Endothelial cell of umbilical vein (primary cell): ENCODE results near the gene TEF. TPM values are rescaled to one million over a fixed set of nuclear protein-coding genes. Genes with fewer than 3 reads are reported as not detected.

ENCODE experiments used
- BruUV-seq: library from RNA; stranded (reverse); fragments of 400-500 nt; replicated peaks from 2 replicates; lab custom pipeline; 2021; lab: Mats Ljungman, UMichigan
- CTCF ChIA-PET: fragments of 300-600, 350-600 bp; sonication (Branson Sonifier 250); formaldehyde crosslinking; loops from one replicate; lab custom pipeline; 2021; ENCODE audit warnings: antibody characterized with exemption, inconsistent platforms; lab: Charles Lee
- POLR2A ChIA-PET: fragments of 300-600, 350-600 bp; sonication (Branson Sonifier 250); formaldehyde crosslinking; loops from one replicate; lab custom pipeline; 2021; ENCODE audit warnings: antibody characterized with exemption, inconsistent platforms; lab: Charles Lee
- DNase-seq: peaks from one replicate; pipeline ENCODE4 v3.0.0-alpha.2; 2011; ENCODE audit warnings: low read depth, low spot score
- FAIRE-seq: peaks from 2 replicates; lab custom pipeline; 2011; peaks lifted over from hg19 to GRCh38; lab: Jason Lieb, UNC
- H2AFZ ChIP-seq: 2 replicates; pipeline ENCODE4 v1.6.0; 2012; ENCODE audit warnings: low read depth, low read length, control low read depth, inconsistent platforms
- H3K27ac ChIP-seq: 2 replicates; pipeline ENCODE4 v1.5.1; 2011; ENCODE audit warnings: low read depth, mild to moderate bottlenecking, control low read depth, low read length, moderate library complexity; ENCODE audit not compliant: insufficient read depth
- H3K27me3 ChIP-seq, 2 experiments: 2 replicates each; pipeline versions ENCODE4 v1.6.0 to v1.6.1; 2011; ENCODE audit warnings: low read length in 2 of 2, mixed read lengths in 1 of 2; ENCODE audit not compliant: control insufficient read depth in 2 of 2, insufficient read depth in 2 of 2
- H3K36me3 ChIP-seq, 2 experiments: 2 replicates in 1 of 2; 3 replicates in 1 of 2; pipeline ENCODE4 v1.5.1; 2011; ENCODE audit warnings: low read length in 2 of 2, mild to moderate bottlenecking in 1 of 2, moderate library complexity in 1 of 2; ENCODE audit not compliant: control insufficient read depth in 2 of 2, insufficient read depth in 2 of 2; ENCODE audit errors: extremely low read depth in 1 of 2
- H3K4me1 ChIP-seq: 3 replicates; pipeline ENCODE4 v1.5.1; 2011; ENCODE audit warnings: mild to moderate bottlenecking, low read length; ENCODE audit not compliant: control insufficient read depth, insufficient read depth; ENCODE audit errors: extremely low read depth
- H3K4me2 ChIP-seq: 2 replicates; pipeline ENCODE4 v1.6.1; 2011; ENCODE audit warnings: low read length, control low read depth, mixed read lengths; ENCODE audit not compliant: insufficient read depth
- H3K4me3 ChIP-seq, 3 experiments: fragments of 200-600 bp in 1 of 3; sonication (generic), shearing (Covaris generic) in 1 of 3; replicated peaks in 1 of 3; 2 replicates each; pipeline ENCODE4 v1.5.1; 2011 to 2016; ENCODE audit warnings: control low read depth in 3 of 3, low read length in 3 of 3, mild to moderate bottlenecking in 2 of 3, inconsistent platforms in 1 of 3, low read depth in 1 of 3, moderate library complexity in 1 of 3; ENCODE audit not compliant: insufficient read depth in 1 of 3
- H3K79me2 ChIP-seq: 2 replicates; pipeline ENCODE4 v1.6.0; 2012; ENCODE audit warnings: low read length, inconsistent platforms; ENCODE audit not compliant: control insufficient read depth, insufficient read depth
- H3K9ac ChIP-seq: replicated peaks from 2 replicates; pipeline ENCODE3; 2011; ENCODE audit warnings: low read length, control low read depth; ENCODE audit not compliant: insufficient read depth; ENCODE audit errors: extremely low read depth
- H3K9me1 ChIP-seq: replicated peaks from 3 replicates; pipeline ENCODE4 v1.6.0; 2011; ENCODE audit warnings: mild to moderate bottlenecking, low read length; ENCODE audit not compliant: control insufficient read depth, insufficient read depth; ENCODE audit errors: extremely low read depth
- H3K9me3 ChIP-seq: replicated peaks from 2 replicates; pipeline ENCODE4 v1.5.1; 2012; ENCODE audit warnings: low read length, inconsistent platforms; ENCODE audit not compliant: control insufficient read depth, insufficient read depth
- H4K20me1 ChIP-seq: replicated peaks from 2 replicates; pipeline ENCODE3; 2011; ENCODE audit warnings: mild to moderate bottlenecking, low read length; ENCODE audit not compliant: control insufficient read depth, insufficient read depth; ENCODE audit errors: extremely low read depth
- CTCF ChIP-seq, 2 donors: IDR thresholded peaks; 1 replicate in 1 of 2; 2 replicates in 1 of 2; pipeline ENCODE4 v1.5.1; 2011; ENCODE audit warnings: low read length in 2 of 2, mild to moderate bottlenecking in 2 of 2, moderate library complexity in 2 of 2, control low read depth in 1 of 2, inconsistent platforms in 1 of 2, low read depth in 1 of 2; ENCODE audit not compliant: insufficient read depth in 1 of 2; ENCODE audit errors: extremely low read depth in 1 of 2
- EZH2 ChIP-seq: IDR thresholded peaks from 2 replicates; pipeline ENCODE4 v1.6.1; 2012; ENCODE audit warnings: borderline replicate concordance, low read depth, mild to moderate bottlenecking, moderate library complexity, low read length, inconsistent platforms; ENCODE audit not compliant: severe bottlenecking
- FOS ChIP-seq: IDR thresholded peaks from 2 replicates; pipeline ENCODE4 v1.6.1; 2011; ENCODE audit warnings: mild to moderate bottlenecking, low read length, moderate library complexity, borderline replicate concordance; ENCODE audit not compliant: insufficient read depth
- GATA2 ChIP-seq: IDR thresholded peaks from 2 replicates; pipeline ENCODE4 v1.7.0; 2011; ENCODE audit warnings: low read depth, mild to moderate bottlenecking, moderate library complexity, mixed read lengths, low read length; ENCODE audit not compliant: insufficient read length, insufficient read depth
- JUN ChIP-seq: IDR thresholded peaks from 2 replicates; pipeline ENCODE4 v1.6.1; 2011; ENCODE audit warnings: borderline replicate concordance, low read depth; ENCODE audit not compliant: insufficient read length, insufficient read depth
- MAX ChIP-seq: IDR thresholded peaks from 2 replicates; pipeline ENCODE4 v1.6.1; 2011; ENCODE audit not compliant: insufficient read depth, insufficient read length
- MYC ChIP-seq: IDR thresholded peaks from one replicate; pipeline ENCODE4 v1.6.1; 2011; ENCODE audit warnings: mild to moderate bottlenecking, low read depth, low read length
- POLR2A ChIP-seq: IDR thresholded peaks from 2 replicates; pipeline ENCODE4 v1.6.1; 2012; ENCODE audit warnings: low read depth, mild to moderate bottlenecking, control low read depth, low read length
- POLR2AphosphoS5 ChIP-seq: IDR thresholded peaks from 2 replicates; pipeline ENCODE4 v1.6.1; 2012; ENCODE audit warnings: low read depth, mild to moderate bottlenecking, control low read depth, low read length, moderate library complexity; ENCODE audit not compliant: insufficient read depth
- dilution Hi-C: fragments of 300-500 bp; cut with MboI; formaldehyde crosslinking; loops from one replicate; pipeline ENCODE4 v1.15.0; 2019; ENCODE audit warnings: low sequenced_read_pairs; ENCODE audit not compliant: extremely low pct_ligation_motif_present
- intact Hi-C: fragments of 100-400 bp; cut with micrococcal nuclease; formaldehyde crosslinking; loops from one replicate; pipeline ENCODE4 v1.10.0; 2022
- polyA plus RNA-seq, 4 experiments: library from polyadenylated mRNA; depleted of rRNA in 3 of 4; stranded (reverse) in 3 of 4; unstranded in 1 of 4; fragments of >200 nt; gene quantifications; 2 replicates each; pipeline versions ENCODE4 v1.2.1 to v1.2.3, GENCODE V29; 2011 to 2012; ENCODE audit warnings: missing spikeins in 1 of 4
- total RNA-seq: library from RNA; stranded (reverse); gene quantifications from 2 replicates; pipeline ENCODE4 v1.2.3, GENCODE V29; 2021

Gene TEF
- total and polyA plus RNA-seq, 2 donors (not counting 3 experiments of a cell fraction or from before 2014, with no cell fraction given), result 2.2 to 4.0 TPM

- Histone ChIP-seq H3K9me1 (no peaks in the 10 kb centered on the region), H3K27ac (peak overlapping the region; percentile 79), H3K4me3 (peak overlapping the region; percentile 51 to 66 (median 66)), H2AFZ (peak overlapping the region; percentile 95), H3K79me2 (no peaks in the 10 kb centered on the region), H3K4me2 (peak overlapping the region; percentile 77), H3K27me3 (peaks cover 0 to 3% of the 10 kb centered on the region in 2 experiments), H4K20me1 (no peaks in the 10 kb centered on the region), H3K4me1 (peaks cover 11% of the 10 kb centered on the region), H3K36me3 (no peaks in the 10 kb centered on the region), H3K9me3 (no peaks in the 10 kb centered on the region), H3K9ac (peak overlapping the region; percentile 64)
- TF ChIP-seq JUN (no peak), GATA2 (no peak), FOS (no peak), CTCF (IDR thresholded peaks at IDR 0.05; ENCODE audit: extremely low read depth in 1 of 2, insufficient read depth in 1 of 2, low read depth in 1 of 2, low read length in 2 of 2) (no peak), EZH2 (no peak), POLR2AphosphoS5 (no peak), MYC (no peak), POLR2A (no peak), MAX (no peak)
- dilution Hi-C loops, result no loop called here
- ChIA-PET CTCF (interaction anchor here (0.6 to 3.3 kb wide), 11 partner anchors 10 to 459 kb away, joined by 3 to 20 read pairs (median 5); partner anchors contain the start of gene POLR3H), POLR2A (interaction anchor here (1.2 to 2.1 kb wide), 3 partner anchors 15 to 87 kb away, joined by 4 to 25 read pairs (median 11); partner anchors contain the start of genes ACO2, PHF5A and TOB2)
- intact Hi-C loops, result loop anchor here (5.0 kb wide), 2 partner anchors 95 to 185 kb away; partner anchors contain the start of gene RANGAP1
- no TSS peak for BruUV-seq
- FAIRE-seq (no peak), DNase-seq (no peak)
Measured at GRCh38 chr22:41382098-41382578, 396 bp downstream of the TEF start.
